Stomach (tissue), 9 donors: Measurements from ENCODE around the gene CHGA. TPM values are rescaled to one million over a fixed set of nuclear protein-coding genes. Genes with fewer than 3 reads are reported as not detected.

ENCODE experiments used
- DNase-seq, 2 donors: peaks; one replicate each; pipeline versions ENCODE4 v3.0.0 to v3.0.0-alpha.2; 2013 to 2019
- H3K27ac ChIP-seq, 5 donors: fragments of 200-600 bp in 4 of 5; sonication (generic) in 4 of 5; one replicate each; pipeline ENCODE4 v1.5.1; 2013 to 2019; ENCODE audit warnings: mild to moderate bottlenecking in 1 of 5, moderate library complexity in 1 of 5
- H3K27me3 ChIP-seq, 3 donors: fragments of 200-600 bp; sonication (generic); one replicate each; pipeline ENCODE4 v1.5.1; 2017 to 2019; ENCODE audit warnings: mixed run types in 1 of 3
- H3K36me3 ChIP-seq, 4 donors: fragments of 200-600 bp; sonication (generic); 1 replicate in 3 of 4; 2 replicates in 1 of 4; pipeline ENCODE4 v1.5.1; 2016 to 2019
- H3K4me1 ChIP-seq, 4 donors: fragments of 200-600 bp; sonication (generic); one replicate each; pipeline ENCODE4 v1.5.1; 2016 to 2019
- H3K4me3 ChIP-seq, 4 donors: fragments of 200-600 bp; sonication (generic) in 3 of 4; one replicate each; pipeline ENCODE4 v1.5.1; 2016 to 2019; ENCODE audit warnings: mild to moderate bottlenecking in 1 of 4
- H3K9me3 ChIP-seq, 4 donors: fragments of 200-600 bp; sonication (generic); one replicate each; pipeline ENCODE4 v1.5.1; 2016 to 2019
- CTCF ChIP-seq, 7 experiments: fragments of 450-650 bp in 4 of 7; fragments of 200-600 bp in 3 of 7; sonication (generic) in 3 of 7; IDR thresholded peaks; one replicate each; pipeline ENCODE4 v1.5.1; 2016 to 2019; ENCODE audit warnings: antibody characterized with exemption in 7 of 7, control low read depth in 2 of 7, mild to moderate bottlenecking in 1 of 7
- EP300 ChIP-seq: sonication (generic); formaldehyde crosslinking; IDR thresholded peaks from one replicate; pipeline ENCODE4 v1.6.1; 2017; ENCODE audit warnings: antibody characterized with exemption
- POLR2A ChIP-seq, 4 donors: fragments of 450-650 bp; IDR thresholded peaks; one replicate each; pipeline ENCODE4 v1.6.1; 2016; ENCODE audit warnings: antibody characterized with exemption in 4 of 4, control low read depth in 2 of 4, mild to moderate bottlenecking in 1 of 4, moderate library complexity in 1 of 4
- POLR2AphosphoS5 ChIP-seq, 3 donors: sonication (generic); formaldehyde crosslinking; IDR thresholded peaks; one replicate each; pipeline ENCODE4 v1.6.1; 2016; ENCODE audit warnings: antibody characterized with exemption in 3 of 3
- WGBS, 5 donors: extraction: QIAGEN DNeasy Blood & Tissue Kit in 3 of 5; methylation state at CpG; one replicate each; pipeline versions ENCODE4 v1.1.5 to v1.1.7; 2013 to 2018; 5-methylcytosine and 5-hydroxymethylcytosine counted together
- intact Hi-C: fragments of 100-400 bp; cut with DNase I; formaldehyde crosslinking; loops from one replicate; pipeline ENCODE4 v1.15.1; 2023; ENCODE audit warnings: low total_unique reads
- polyA plus RNA-seq, 3 donors: library from polyadenylated mRNA; stranded (reverse); fragments of 200-250 nt; gene quantifications; one replicate each; pipeline ENCODE4 v1.2.3, GENCODE V29; 2013
- total RNA-seq, 5 donors: library from RNA; depleted of rRNA; stranded (reverse); fragments of >200 nt; gene quantifications; one replicate each; pipeline versions ENCODE4 v1.1.0 to v1.2.3, GENCODE V29; 2014 to 2016
- donor health status: healthy with polysubstance abuse.
- donor health status: Bipolar disorder and iron deficiency.
- donor health status: healthy.

Gene CHGA
- total and polyA plus RNA-seq, 8 donors: 2.3 to 455 (median 132) TPM

DNA sequence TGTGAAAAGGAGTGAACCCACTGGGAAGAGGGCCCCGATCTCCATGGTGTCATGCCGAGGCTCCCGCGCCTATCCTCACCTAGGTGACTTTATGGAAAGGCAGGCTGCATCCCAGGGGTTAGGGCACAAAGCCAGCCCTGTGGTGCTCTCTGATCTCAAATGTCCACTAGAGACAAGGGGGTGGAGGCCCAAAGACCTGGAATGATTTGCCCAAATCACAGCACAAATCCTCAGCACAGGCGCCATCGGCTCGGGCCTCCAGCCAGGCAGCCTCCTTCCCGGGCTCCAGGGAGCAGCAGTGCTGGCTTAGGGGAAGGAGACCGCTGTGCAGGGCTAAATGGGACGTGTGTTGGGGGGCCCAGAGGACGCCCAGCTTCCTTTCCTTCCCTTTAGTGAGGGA is 17.6 kb downstream of the CHGA start:
- no peak for TF ChIP-seq CTCF (IDR thresholded peaks at IDR 0.05)
- TF ChIP-seq POLR2A (IDR thresholded peaks at IDR 0.05): no peak
- TF ChIP-seq POLR2AphosphoS5 (IDR thresholded peaks at IDR 0.05): no peak
- TF ChIP-seq EP300: no peak
- no peak overlapping the region for H3K4me3 ChIP-seq
- WGBS, 5 donors: 86 to 95% (median 89%) methylated on average over 5 to 11 of the region's 11 CpGs
- H3K9me3 ChIP-seq: no peaks in the 10 kb centered on the region
- intact Hi-C loops: no loop called here
- no peak for DNase-seq
- H3K4me1 ChIP-seq: peaks cover 0 to under 1% (median 0%) of the 10 kb centered on the region in 4 donors
- H3K36me3 ChIP-seq: peaks cover 21 to 96% (median 91%) of the 10 kb centered on the region in 4 donors
- no peak overlapping the region for H3K27ac ChIP-seq
- H3K27me3 ChIP-seq: no peaks in the 10 kb centered on the region

GRCh38 chr14:92941531-92941930 is 18.6 kb downstream of the CHGA start:
- Histone ChIP-seq H3K27me3 (no peaks in the 10 kb centered on the region), H3K36me3 (peaks cover 23 to 96% (median 90%) of the 10 kb centered on the region in 4 donors), H3K27ac (no peak overlapping the region), H3K9me3 (no peaks in the 10 kb centered on the region), H3K4me3 (no peak overlapping the region), H3K4me1 (peaks cover 3 to 8% (median 8%) of the 10 kb centered on the region in 4 donors)
- intact Hi-C loops: no loop called here
- TF ChIP-seq CTCF (IDR thresholded peaks at IDR 0.05) (no peak), POLR2A (IDR thresholded peaks at IDR 0.05) (no peak)
- WGBS, 5 donors: 95 to 98% (median 96%) methylated on average over 12 to 30 of the region's 30 CpGs
- DNase-seq: no peak

GRCh38 chr14:92942136-92942535 is 19.2 kb downstream of the CHGA start:
- peaks cover 23 to 93% (median 85%) of the 10 kb centered on the region in 4 donors for H3K36me3 ChIP-seq
- peaks cover 7 to 13% (median 13%) of the 10 kb centered on the region in 4 donors for H3K4me1 ChIP-seq
- no peak for DNase-seq
- no peaks in the 10 kb centered on the region for H3K9me3 ChIP-seq
- no peak overlapping the region for H3K4me3 ChIP-seq
- H3K27me3 ChIP-seq: no peaks in the 10 kb centered on the region
- TF ChIP-seq EP300: no peak
- no peak for TF ChIP-seq POLR2AphosphoS5 (IDR thresholded peaks at IDR 0.05)
- TF ChIP-seq POLR2A (IDR thresholded peaks at IDR 0.05): no peak
- no peak for TF ChIP-seq CTCF (IDR thresholded peaks at IDR 0.05)
- 93 to 98% (median 97%) methylated on average over 4 to 5 of the region's 5 CpGs for WGBS, 5 donors
- no peak overlapping the region for H3K27ac ChIP-seq
- intact Hi-C loops: no loop called here

- peaks cover 23 to 90% (median 83%) of the 10 kb centered on the region in 4 donors for H3K36me3 ChIP-seq
- no peak for TF ChIP-seq EP300
- no peak for TF ChIP-seq POLR2A (IDR thresholded peaks at IDR 0.05)
- no peak for TF ChIP-seq CTCF (IDR thresholded peaks at IDR 0.05)
- TF ChIP-seq POLR2AphosphoS5 (IDR thresholded peaks at IDR 0.05): no peak
- H3K27me3 ChIP-seq: no peaks in the 10 kb centered on the region
- DNase-seq: no peak
- no peaks in the 10 kb centered on the region for H3K9me3 ChIP-seq
- no peak overlapping the region for H3K27ac ChIP-seq
- intact Hi-C loops: no loop called here
- H3K4me3 ChIP-seq: no peak overlapping the region
- 89 to 97% (median 95%) methylated on average over 7 to 8 of the region's 8 CpGs for WGBS, 5 donors
- peaks cover 7 to 13% (median 13%) of the 10 kb centered on the region in 4 donors for H3K4me1 ChIP-seq
Measured at GRCh38 chr14:92942576-92942975, 19.6 kb downstream of the CHGA start.
